Midbrain (tissue), 1 donor: ENCODE results near the gene NRROS.

ENCODE experiments used
- DNase-seq: peaks from one replicate; lab custom pipeline; 2025; lab: John Stamatoyannopoulos, UW

Gene NRROS

DNA sequence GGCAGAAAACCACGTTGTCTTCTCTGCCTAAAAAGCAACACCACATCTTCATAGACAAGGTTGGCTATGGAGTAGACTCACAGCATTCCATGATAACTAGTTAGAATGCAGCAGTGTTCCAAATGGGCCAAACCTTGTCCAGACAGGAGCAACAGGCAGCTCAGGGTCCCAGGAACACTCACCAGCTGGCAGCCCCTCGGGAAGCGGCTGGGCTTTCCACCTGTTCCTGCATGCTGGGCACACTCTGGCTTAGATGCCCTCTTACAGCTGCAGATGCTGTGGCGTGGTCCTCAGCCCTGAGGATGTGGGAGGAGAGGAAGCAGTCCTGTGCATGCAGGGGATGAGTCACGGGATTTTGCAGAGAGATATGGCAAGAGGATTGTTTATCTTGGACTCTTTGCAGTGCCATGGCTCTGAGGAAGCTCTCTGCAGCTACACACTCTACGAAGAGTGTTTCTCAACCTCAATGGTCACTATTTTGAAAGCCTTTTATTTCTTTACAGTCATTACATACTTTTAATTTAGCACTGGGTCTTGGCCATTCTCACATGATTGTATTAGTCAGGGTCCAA, 11.3 kb downstream of the NRROS start:
- no peak for DNase-seq

GRCh38 chr3:196651819-196652218, 12.3 kb downstream of the NRROS start:
- no peak for DNase-seq

DNA sequence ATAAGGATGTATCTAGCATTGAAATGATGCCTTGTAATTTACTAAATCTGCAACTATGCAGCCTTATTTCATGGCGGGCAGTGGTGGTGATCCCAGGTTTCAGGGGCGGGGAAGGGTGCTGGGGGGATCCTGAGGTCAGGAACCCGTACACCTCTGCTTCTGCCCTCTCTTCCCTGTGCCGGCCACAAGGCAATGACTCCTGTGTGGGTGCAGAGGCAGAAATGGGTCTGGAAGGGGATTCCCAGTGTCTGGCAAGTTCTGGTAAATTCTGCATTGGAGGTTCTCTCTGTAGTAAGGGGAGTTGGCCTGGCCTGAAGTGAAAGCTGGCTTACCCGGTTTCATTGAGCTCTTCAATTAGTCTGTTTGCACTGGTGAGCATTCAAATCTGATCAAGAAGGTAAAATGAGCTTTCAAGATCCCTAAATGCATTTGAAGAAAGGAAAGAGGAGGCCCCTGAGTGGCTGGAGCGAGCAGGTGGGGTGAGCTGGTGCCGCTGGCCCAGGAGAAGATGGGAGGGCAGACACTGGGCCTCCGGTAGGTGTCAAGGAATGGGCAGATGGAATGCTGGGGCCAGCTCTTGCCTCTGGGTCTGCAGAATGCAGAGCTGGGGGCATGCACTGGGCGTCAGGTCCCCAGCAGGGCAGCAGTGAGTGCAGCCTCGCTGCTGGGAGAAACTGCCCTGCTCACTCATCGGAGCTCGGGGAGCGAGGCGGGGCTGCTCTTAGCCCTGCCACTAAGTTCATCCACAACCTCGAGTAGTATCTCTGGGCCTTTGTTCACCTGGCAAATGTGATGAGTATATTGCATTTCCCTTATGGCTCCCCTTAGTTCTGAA, 13.7 kb downstream of the NRROS start:
- DNase-seq, result no peak

- DNase-seq, result no peak
These were observed 14.7 kb downstream of the NRROS start for GRCh38 chr3:196654006-196654734.

DNA sequence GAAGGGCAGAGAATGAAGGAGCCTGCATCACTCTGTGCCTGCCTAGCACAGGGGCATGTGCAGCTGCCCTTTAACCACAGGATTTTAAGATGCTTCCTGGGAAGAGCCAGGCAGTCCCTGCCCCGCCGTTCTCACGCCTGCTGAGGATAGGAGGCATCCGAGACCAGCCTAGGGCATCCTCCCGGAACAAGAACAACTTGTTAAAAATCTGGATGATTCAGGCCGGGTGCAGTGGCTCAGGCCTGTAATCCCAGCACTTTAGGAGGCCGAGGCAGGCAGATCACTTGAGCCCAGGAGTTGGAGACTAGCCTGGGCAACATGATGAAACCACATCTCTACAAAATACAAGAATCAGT, 15.2 kb downstream of the NRROS start:
- no peak for DNase-seq

DNA sequence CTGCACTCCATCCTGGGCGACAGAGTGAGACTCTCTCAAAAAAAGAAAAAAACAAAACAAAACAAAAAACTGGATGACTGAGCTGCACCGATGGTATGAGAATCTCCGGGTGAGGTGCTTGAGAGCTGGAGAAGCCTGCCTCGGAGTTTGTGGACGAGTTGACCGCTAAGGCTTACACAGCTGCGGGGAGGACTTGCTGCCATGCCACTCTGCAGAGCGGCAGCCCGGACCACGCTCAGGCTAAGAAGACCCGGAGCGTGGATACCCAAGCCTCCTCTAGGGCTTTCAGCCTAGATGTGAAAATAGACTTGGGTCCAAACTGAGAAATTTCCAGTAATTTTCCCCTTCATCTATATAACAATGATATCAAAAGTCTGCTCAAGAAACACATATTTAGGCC, 16.0 kb downstream of the NRROS start:
- no peak for DNase-seq

- no peak for DNase-seq
These were observed 16.7 kb downstream of the NRROS start for GRCh38 chr3:196656213-196656612.

GRCh38 chr3:196659901-196660351, 20.4 kb downstream of the NRROS start:
- no peak for DNase-seq

- DNase-seq, result no peak
These were observed 21.1 kb downstream of the NRROS start for GRCh38 chr3:196660381-196661166.

DNA sequence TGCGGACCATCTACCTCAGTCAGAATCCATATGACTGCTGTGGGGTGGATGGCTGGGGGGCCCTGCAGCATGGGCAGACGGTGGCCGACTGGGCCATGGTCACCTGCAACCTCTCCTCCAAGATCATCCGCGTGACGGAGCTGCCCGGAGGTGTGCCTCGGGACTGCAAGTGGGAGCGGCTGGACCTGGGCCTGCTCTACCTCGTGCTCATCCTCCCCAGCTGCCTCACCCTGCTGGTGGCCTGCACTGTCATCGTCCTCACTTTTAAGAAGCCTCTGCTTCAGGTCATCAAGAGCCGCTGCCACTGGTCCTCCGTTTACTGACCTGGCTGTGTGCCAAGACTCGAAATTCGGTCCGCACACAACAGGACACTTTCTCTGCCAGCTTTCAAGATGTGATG, 21.9 kb downstream of the NRROS start:
- no peak for DNase-seq

DNA sequence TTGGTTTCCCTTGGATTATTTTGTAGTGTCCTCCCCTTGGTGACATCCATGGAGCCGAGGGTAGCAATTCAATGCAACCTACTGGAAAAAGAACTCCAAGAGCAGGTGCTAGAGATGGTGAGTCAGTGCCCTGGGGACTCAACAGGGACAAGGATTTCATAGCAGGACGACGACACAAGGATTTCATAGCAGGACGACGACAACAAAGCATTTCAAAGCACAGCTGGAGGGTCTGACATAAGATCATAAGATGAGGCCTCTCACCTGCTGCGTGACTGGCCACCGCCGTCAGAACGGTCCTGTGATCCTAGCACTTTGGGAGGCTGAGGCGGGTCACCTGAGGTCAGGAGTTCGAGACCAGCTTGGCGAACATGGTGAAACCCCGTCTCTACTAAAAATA, 22.5 kb downstream of the NRROS start:
- DNase-seq, result no peak

DNA sequence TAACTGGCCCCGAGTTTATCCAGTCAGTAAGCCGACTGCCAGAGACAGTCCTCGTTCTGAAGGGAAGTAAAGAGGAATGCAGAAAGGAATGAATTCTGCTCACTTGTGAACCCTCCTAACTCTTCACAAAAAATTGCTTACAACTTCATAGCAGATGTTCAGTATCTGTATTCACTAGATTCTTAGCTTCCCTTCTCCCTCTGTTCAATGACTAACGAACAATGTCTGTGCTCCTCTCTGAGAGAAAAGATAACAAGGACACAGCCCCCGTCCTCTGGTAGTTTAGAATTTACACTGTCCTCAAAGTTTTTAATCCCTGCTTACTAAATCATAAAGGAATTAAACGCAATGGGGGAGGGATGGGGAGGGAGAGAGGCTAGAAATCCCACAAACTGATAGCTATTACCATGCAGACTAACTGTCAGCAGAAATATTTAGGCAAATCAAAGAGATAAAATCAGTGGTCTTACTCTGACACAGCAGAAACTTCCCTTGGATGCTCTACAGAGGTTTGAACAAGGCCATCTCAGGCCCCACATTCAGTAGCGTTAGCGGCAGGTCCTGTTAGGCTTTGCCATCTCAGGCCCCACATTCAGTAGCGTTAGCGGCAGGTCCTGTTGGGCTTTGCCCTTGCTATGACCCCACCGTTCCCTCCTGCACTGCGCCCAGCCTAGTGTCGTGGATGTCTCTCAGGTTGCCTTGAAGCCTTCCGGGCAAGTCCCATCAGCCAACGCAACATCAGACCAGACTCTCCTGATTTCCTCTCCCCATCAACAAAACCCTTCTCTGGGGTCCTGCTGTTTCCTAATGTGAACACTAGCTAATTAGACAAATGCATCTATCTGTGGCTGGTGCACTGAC, 23.4 kb downstream of the NRROS start:
- no peak for DNase-seq

GRCh38 chr3:196666001-196666867, 26.7 kb downstream of the NRROS start:
- no peak for DNase-seq

DNA sequence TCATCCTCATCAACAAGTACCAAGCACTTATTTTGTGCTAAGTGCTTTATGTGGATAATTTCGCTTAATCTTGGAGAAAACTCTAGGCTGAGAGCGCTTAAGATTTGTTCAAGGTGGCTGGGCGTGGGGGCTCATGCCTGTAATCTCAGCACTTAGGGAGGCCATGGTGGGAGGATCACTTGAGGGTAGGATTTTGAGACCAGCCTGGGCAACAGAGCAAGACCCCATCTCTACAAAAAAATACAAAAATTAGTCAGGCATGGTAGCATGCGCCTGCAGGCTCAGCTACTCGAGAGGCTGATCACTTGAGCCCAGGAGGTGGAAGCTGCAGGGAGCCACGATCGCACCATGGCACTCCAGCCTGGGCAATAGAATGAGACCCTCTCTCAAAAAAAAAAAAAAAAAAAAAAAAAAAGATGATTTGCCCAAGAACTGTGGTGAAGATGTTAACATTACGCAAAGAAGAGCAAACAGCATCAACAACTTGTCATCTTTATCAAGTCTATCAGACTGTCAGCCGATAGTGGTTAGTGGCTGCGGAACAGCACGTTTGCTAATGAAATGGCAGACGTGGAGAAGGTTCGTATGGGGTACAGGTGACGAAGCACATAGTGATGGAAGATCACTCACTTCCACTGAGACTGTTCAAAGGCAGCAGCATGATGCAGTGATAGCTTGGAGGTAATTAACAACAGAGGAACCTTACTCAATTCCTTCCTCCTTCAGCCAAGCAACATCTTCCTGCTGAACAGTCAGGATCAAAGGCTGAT, 27.7 kb downstream of the NRROS start:
- DNase-seq, result no peak

DNA sequence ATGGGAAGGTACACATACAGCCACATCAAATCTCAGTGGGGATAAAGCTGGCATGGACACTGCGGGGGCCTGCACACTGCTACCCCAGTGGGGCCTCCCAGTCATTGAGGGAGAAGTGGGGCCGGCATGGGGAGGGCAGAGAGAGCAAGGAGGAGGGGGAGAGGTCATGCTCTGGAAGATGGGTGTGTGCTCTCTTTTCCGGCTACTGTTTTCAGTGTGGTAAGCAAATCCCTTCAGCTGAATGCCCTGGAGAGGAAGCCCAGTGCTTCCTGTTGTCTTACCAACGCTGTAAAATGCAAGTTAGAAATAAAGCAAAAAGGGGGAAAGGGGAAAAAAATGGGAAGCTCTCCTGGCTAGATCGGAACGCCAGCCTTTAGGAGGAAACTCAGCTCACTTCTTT, 30.8 kb downstream of the NRROS start:
- no peak for DNase-seq

- no peak for DNase-seq
These were observed 34.1 kb downstream of the NRROS start for GRCh38 chr3:196673632-196674031.

DNA sequence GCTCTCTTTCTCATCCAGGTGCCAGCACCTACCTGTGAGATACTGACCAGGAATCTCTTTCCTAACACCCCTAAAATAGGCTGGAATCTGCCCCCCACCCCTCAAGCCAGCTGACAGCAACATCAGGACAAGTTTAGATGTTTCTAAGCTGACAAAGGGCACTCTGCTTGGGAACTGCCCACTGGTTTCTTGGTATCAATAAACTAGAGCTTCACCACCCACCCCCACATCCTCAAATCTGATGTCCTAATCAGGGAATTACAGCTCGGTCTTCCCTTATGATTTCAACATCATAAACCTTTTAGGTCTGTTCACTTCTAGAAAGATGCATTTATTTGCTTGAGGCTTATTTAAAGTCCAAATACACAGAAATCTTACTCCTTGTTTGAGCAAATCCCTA, 37.9 kb downstream of the NRROS start:
- DNase-seq, result no peak

GRCh38 chr3:196677931-196678330, 38.4 kb downstream of the NRROS start:
- DNase-seq, result no peak

DNA sequence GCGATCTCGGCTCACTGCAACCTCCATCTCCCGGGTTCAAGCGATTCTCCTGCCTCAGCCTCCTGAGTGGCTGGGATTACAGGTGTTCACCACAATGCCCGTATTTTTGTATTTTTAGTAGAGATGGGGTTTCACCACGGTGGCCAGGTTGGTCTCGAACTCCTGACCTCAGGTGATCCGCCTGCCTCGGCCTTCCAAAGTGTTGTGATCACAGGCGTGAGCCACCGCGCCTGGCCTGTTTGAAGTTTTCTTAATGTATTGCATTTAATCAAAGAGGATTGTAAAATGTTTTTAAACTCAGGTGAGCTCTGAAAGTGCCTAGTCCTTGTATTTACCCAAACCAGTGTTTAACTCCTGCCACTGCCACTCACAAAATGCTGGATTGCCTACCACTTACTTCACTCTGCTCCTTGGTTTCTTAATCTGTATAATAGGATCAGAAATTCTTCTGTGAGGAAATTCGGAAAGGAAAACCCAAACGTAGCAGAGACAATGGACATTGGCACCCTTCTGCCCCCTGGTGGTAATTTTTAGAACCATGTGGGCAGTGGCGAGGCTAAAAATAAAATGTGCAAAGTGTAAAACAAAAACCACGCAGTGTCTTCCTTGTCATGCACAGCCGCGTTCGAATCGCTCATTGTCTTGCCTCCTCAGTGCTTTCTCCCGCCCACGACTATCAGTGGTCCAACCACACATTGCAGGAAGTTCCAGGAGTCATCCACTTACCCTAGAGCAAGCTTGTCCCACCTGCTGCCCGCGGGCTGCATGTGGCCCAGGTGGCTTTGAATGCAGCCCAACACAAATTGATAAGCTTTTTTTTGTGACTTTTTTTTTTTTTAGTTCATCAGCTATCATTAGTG, 45.3 kb downstream of the NRROS start:
- peak; percentile 74 for DNase-seq
